ENCODE data around the gene XYLT1. TPM values are rescaled to one million over a fixed set of nuclear protein-coding genes. Genes with fewer than 3 reads are reported as not detected.

XYLT1 gene
- total and polyA plus RNA-seq, 2 of the 8 experiments (the other 6 are each of a cell fraction or from before 2014, with no cell fraction given), result 6.6 to 25.4 TPM

DNA sequence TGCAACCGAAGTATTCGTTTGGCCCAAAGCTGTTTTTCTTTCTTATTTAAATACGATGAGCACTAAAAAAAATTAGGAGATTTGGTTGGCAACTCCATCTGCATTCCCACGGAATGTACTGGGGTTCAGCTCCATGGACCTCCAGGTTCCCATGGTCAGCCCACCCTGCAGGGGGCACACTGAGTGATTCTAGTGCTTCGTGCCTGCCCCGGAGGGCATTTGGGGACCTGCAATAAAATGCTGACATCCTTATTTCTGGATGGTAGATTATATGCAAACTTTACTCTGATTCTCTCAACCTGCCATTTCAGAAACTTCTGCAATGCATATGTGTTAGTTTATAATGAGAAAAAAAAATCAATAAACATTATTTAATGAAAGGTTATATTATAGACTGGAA lies 339.4 kb downstream of the XYLT1 start (continued):
- TF ChIP-seq, protein P1, sequence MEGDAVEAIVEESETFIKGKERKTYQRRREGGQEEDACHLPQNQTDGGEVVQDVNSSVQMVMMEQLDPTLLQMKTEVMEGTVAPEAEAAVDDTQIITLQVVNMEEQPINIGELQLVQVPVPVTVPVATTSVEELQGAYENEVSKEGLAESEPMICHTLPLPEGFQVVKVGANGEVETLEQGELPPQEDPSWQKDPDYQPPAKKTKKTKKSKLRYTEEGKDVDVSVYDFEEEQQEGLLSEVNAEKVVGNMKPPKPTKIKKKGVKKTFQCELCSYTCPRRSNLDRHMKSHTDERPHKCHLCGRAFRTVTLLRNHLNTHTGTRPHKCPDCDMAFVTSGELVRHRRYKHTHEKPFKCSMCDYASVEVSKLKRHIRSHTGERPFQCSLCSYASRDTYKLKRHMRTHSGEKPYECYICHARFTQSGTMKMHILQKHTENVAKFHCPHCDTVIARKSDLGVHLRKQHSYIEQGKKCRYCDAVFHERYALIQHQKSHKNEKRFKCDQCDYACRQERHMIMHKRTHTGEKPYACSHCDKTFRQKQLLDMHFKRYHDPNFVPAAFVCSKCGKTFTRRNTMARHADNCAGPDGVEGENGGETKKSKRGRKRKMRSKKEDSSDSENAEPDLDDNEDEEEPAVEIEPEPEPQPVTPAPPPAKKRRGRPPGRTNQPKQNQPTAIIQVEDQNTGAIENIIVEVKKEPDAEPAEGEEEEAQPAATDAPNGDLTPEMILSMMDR (IDR thresholded peaks at IDR 0.05; ENCODE audit: control extremely low read depth in 1 of 3, insufficient read depth in 1 of 3, low read depth in 1 of 3, low read length in 3 of 3), result peak; percentile 37 to 88 (median 50)

Data from H1 (cell line).